NCI-H82 treated with DMSO at 0.1 percent for 48 hours (cell line): Measurements from ENCODE around the gene ZBTB47.

ENCODE experiments used
- DNase-seq: peaks from one replicate; lab custom pipeline; 2025; ENCODE audit not compliant: unreplicated experiment; lab: John Stamatoyannopoulos, UW

ZBTB47 gene

GRCh38 chr3:42711491-42712343 lies 58.2 kb downstream of the ZBTB47 start:
- no peak for DNase-seq

- no peak for DNase-seq
These were observed 58.8 kb downstream of the ZBTB47 start for GRCh38 chr3:42712344-42712648.

- no peak for DNase-seq
These were observed 59.3 kb downstream of the ZBTB47 start for GRCh38 chr3:42712688-42713372.

- DNase-seq: no peak
These were observed 60.2 kb downstream of the ZBTB47 start for GRCh38 chr3:42713747-42714146.

- no peak for DNase-seq
These were observed 60.8 kb downstream of the ZBTB47 start for GRCh38 chr3:42714171-42714852.
